Hindlimb muscle (tissue), 1 donor: ENCODE results near the gene GLS. TPM values are rescaled to one million over a fixed set of nuclear protein-coding genes. Genes with fewer than 3 reads are reported as not detected.

Experiments used
- DNase-seq: peaks from one replicate; pipeline ENCODE4 v3.0.0-alpha.2; 2013
- polyA plus RNA-seq: library from polyadenylated mRNA; unstranded; fragments of 120-200 nt; gene quantifications from one replicate; pipeline ENCODE4 v1.2.1, GENCODE V29; 2013; ENCODE audit not compliant: insufficient read length

The GLS gene
- polyA plus RNA-seq, 1 donor: 44.9 TPM

GRCh38 chr2:190887089-190887488 is 6.5 kb downstream of the GLS start:
- DNase-seq: no peak

GRCh38 chr2:190888449-190888848 is 7.8 kb downstream of the GLS start:
- DNase-seq: no peak

GRCh38 chr2:190889175-190889943 is 8.7 kb downstream of the GLS start:
- DNase-seq: no peak

- DNase-seq: no peak
These were observed 10.8 kb downstream of the GLS start for GRCh38 chr2:190891372-190891771.

GRCh38 chr2:190891889-190892288 is 11.3 kb downstream of the GLS start:
- DNase-seq: no peak

- no peak for DNase-seq
These were observed 12.5 kb downstream of the GLS start for GRCh38 chr2:190893157-190893556.

- no peak for DNase-seq
These were observed 15.9 kb downstream of the GLS start for GRCh38 chr2:190896477-190896876.

GRCh38 chr2:190903693-190904450 is 23.3 kb downstream of the GLS start:
- DNase-seq: no peak

GRCh38 chr2:190904640-190905261 is 24.1 kb downstream of the GLS start:
- no peak for DNase-seq

- DNase-seq: no peak
These were observed 27.9 kb downstream of the GLS start for GRCh38 chr2:190908532-190908931.

GRCh38 chr2:190909680-190910079 is 29.1 kb downstream of the GLS start:
- no peak for DNase-seq

GRCh38 chr2:190910341-190911136 is 29.9 kb downstream of the GLS start:
- no peak for DNase-seq

- no peak for DNase-seq
These were observed 31.2 kb downstream of the GLS start for GRCh38 chr2:190911813-190912212.

GRCh38 chr2:190912726-190913125 is 32.1 kb downstream of the GLS start:
- no peak for DNase-seq

GRCh38 chr2:190913725-190914124 is 33.1 kb downstream of the GLS start:
- DNase-seq: no peak

- no peak for DNase-seq
These were observed 36.2 kb downstream of the GLS start for GRCh38 chr2:190916829-190917228.

- DNase-seq: no peak
These were observed 39.5 kb downstream of the GLS start for GRCh38 chr2:190920085-190920484.

- no peak for DNase-seq
These were observed 41.8 kb downstream of the GLS start for GRCh38 chr2:190922376-190922775.

GRCh38 chr2:190927301-190927700 is 46.7 kb downstream of the GLS start:
- no peak for DNase-seq

- DNase-seq: no peak
These were observed 49.3 kb downstream of the GLS start for GRCh38 chr2:190929919-190930318.

GRCh38 chr2:190930411-190930810 is 49.8 kb downstream of the GLS start:
- no peak for DNase-seq

- DNase-seq: no peak
These were observed 51.9 kb downstream of the GLS start for GRCh38 chr2:190932514-190932913.

- no peak for DNase-seq
These were observed 52.7 kb downstream of the GLS start for GRCh38 chr2:190933361-190933760.
